Panc1 (cell line): ENCODE results near the gene RBMS3. TPM values are rescaled to one million over a fixed set of nuclear protein-coding genes. Genes with fewer than 3 reads are reported as not detected.

Experiments
- ATAC-seq: fragments of 200-7000 bp; cut with Tn5 transposase; 2 replicates; pipeline ENCODE4 v1.9.1; 2020; ENCODE audit warnings: mild to moderate bottlenecking, moderate library complexity
- BruUV-seq: library from RNA; stranded (reverse); fragments of 400-500 nt; replicated peaks from 2 replicates; lab custom pipeline; 2021; lab: Mats Ljungman, UMichigan
- CTCF ChIA-PET: fragments of 300-600 bp; sonication (Branson Sonifier 250); formaldehyde crosslinking; loops from one replicate; lab custom pipeline; 2022; ENCODE audit warnings: antibody characterized with exemption; lab: Charles Lee
- POLR2A ChIA-PET: fragments of 300-600 bp; sonication (Branson Sonifier 250); formaldehyde crosslinking; loops from one replicate; lab custom pipeline; 2022; ENCODE audit warnings: antibody characterized with exemption; lab: Charles Lee
- DNase-seq: peaks from one replicate; pipeline ENCODE4 v3.0.0-alpha.2; 2010; ENCODE audit warnings: low read depth, low spot score
- H3K27ac ChIP-seq: 2 replicates; pipeline ENCODE4 v1.5.1; 2011; ENCODE audit warnings: mild to moderate bottlenecking, low read length, inconsistent platforms
- H3K27me3 ChIP-seq: fragments of 200-500 bp; sonication (Bioruptor generic); 2 replicates; pipeline ENCODE4 v1.6.0; 2014; ENCODE audit warnings: low read length, inconsistent platforms; ENCODE audit not compliant: control insufficient read depth, insufficient read depth
- H3K36me3 ChIP-seq: fragments of 200-500 bp; sonication (Bioruptor generic); 2 replicates; pipeline ENCODE4 v1.5.1; 2014; ENCODE audit warnings: inconsistent platforms, mild to moderate bottlenecking, low read length, moderate library complexity; ENCODE audit not compliant: control insufficient read depth, insufficient read depth
- H3K4me1 ChIP-seq: 2 replicates; pipeline ENCODE4 v1.5.1; 2011; ENCODE audit warnings: inconsistent platforms, mild to moderate bottlenecking, low read length, moderate library complexity; ENCODE audit not compliant: control insufficient read depth, insufficient read depth
- H3K4me3 ChIP-seq, 2 experiments: 2 replicates each; pipeline ENCODE4 v1.5.1; 2011 to 2012; ENCODE audit warnings: low read depth in 2 of 2, low read length in 2 of 2, mild to moderate bottlenecking in 2 of 2, inconsistent platforms in 1 of 2, moderate library complexity in 1 of 2
- H3K9me3 ChIP-seq: fragments of 200-500 bp; sonication (Bioruptor generic); 2 replicates; pipeline ENCODE4 v1.5.1; 2014; ENCODE audit warnings: low read depth, mild to moderate bottlenecking, inconsistent platforms, low read length, moderate library complexity; ENCODE audit not compliant: control insufficient read depth, insufficient read depth
- CTCF ChIP-seq: fragments of 450-650 bp; IDR thresholded peaks from 2 replicates; pipeline ENCODE4 v1.5.1; 2017; ENCODE audit warnings: mild to moderate bottlenecking
- POLR2AphosphoS5 ChIP-seq: IDR thresholded peaks from 2 replicates; pipeline ENCODE4 v1.6.1; 2012; ENCODE audit warnings: mild to moderate bottlenecking, low read depth, low read length, moderate library complexity
- REST ChIP-seq, 2 experiments: IDR thresholded peaks; 2 replicates each; pipeline ENCODE4 v1.6.1; 2011 to 2012; ENCODE audit warnings: low read depth in 2 of 2, control low read depth in 1 of 2, low read length in 1 of 2, mild to moderate bottlenecking in 1 of 2, moderate library complexity in 1 of 2; ENCODE audit not compliant: insufficient read depth in 1 of 2
- SIN3A ChIP-seq: IDR thresholded peaks from 2 replicates; pipeline ENCODE4 v1.6.1; 2012; ENCODE audit warnings: low read depth, mild to moderate bottlenecking, low read length, moderate library complexity, borderline replicate concordance; ENCODE audit not compliant: insufficient read depth
- TCF7L2 ChIP-seq: IDR thresholded peaks from 2 replicates; pipeline ENCODE4 v1.6.1; 2011; ENCODE audit warnings: mild to moderate bottlenecking, low read depth, low read length, inconsistent platforms
- in situ Hi-C: cut with HindIII; loops from 2 replicates; pipeline ENCODE4 v1.10.0; 2016; ENCODE audit warnings: low sequenced_read_pairs, low pct_unique_long_range_greater_than_20kb
- intact Hi-C: fragments of 100-400 bp; cut with micrococcal nuclease; formaldehyde crosslinking; loops from one replicate; pipeline ENCODE4 v1.10.0; 2022; ENCODE audit not compliant: unreplicated experiment
- total RNA-seq: library from RNA; stranded (reverse); gene quantifications from one replicate; pipeline ENCODE4 v1.2.1, GENCODE V29; 2021; ENCODE audit not compliant: unreplicated experiment

RBMS3 gene
- total RNA-seq, 1 experiment from 2014 or later = 1.1 TPM

- no peaks in the 10 kb centered on the region for H3K27me3 ChIP-seq
- H3K9me3 ChIP-seq = no peaks in the 10 kb centered on the region
- TF ChIP-seq CTCF (no peak), TCF7L2 (no peak), SIN3A (no peak), REST (IDR thresholded peaks at IDR 0.05; ENCODE audit: insufficient read depth in 1 of 2, low read depth in 2 of 2, low read length in 1 of 2) (no peak), POLR2AphosphoS5 (no peak)
- H3K36me3 ChIP-seq = no peaks in the 10 kb centered on the region
- ATAC-seq (no peak), DNase-seq (no peak)
- no peak overlapping the region for H3K27ac ChIP-seq
- POLR2A ChIA-PET = no interaction called here
- CTCF ChIA-PET = no interaction called here
- no peaks in the 10 kb centered on the region for H3K4me1 ChIP-seq
- intact Hi-C loops (no loop called here), in situ Hi-C loops (no loop called here)
- no peak overlapping the region for H3K4me3 ChIP-seq
- BruUV-seq = no TSS peak
Observed at GRCh38 chr3:29922992-29923746, 642.3 kb downstream of the RBMS3 start.

- H3K27me3 ChIP-seq = no peaks in the 10 kb centered on the region
- no peaks in the 10 kb centered on the region for H3K36me3 ChIP-seq
- H3K4me1 ChIP-seq = no peaks in the 10 kb centered on the region
- intact Hi-C loops (no loop called here), in situ Hi-C loops (no loop called here)
- H3K27ac ChIP-seq = no peak overlapping the region
- no peak for DNase-seq
- POLR2A ChIA-PET = no interaction called here
- CTCF ChIA-PET = no interaction called here
- H3K9me3 ChIP-seq = no peaks in the 10 kb centered on the region
- no TSS peak for BruUV-seq
- H3K4me3 ChIP-seq = no peak overlapping the region
- no peak for TF ChIP-seq TCF7L2
- no peak for TF ChIP-seq REST (IDR thresholded peaks at IDR 0.05; ENCODE audit: insufficient read depth in 1 of 2, low read depth in 2 of 2, low read length in 1 of 2)
- no peak for TF ChIP-seq SIN3A
- no peak for TF ChIP-seq CTCF
- TF ChIP-seq POLR2AphosphoS5 = no peak
- ATAC-seq = no peak
Observed at GRCh38 chr3:29924783-29925561, 644.1 kb downstream of the RBMS3 start.
